ENCODE results near the gene MYL10.

DNA sequence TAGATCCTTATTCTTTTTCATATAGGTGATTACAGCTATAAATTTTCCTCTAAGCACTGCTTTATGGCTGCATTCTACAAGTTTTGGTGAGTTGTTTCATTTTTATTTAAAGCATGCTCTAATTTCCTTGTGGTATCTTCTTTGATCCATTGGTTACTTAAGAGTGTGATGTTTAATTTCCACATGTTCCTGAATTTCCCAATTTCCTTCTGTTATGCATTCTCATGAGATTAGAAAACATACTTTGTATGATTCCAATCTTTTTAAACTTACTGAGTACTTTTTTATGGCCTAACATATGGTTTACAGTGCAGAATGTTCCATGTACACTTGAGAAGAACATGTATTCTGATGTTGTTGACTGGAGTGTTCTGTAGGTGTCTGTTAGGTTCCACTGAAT, 53.4 kb downstream of the MYL10 start:
- TF ChIP-seq, protein P1, sequence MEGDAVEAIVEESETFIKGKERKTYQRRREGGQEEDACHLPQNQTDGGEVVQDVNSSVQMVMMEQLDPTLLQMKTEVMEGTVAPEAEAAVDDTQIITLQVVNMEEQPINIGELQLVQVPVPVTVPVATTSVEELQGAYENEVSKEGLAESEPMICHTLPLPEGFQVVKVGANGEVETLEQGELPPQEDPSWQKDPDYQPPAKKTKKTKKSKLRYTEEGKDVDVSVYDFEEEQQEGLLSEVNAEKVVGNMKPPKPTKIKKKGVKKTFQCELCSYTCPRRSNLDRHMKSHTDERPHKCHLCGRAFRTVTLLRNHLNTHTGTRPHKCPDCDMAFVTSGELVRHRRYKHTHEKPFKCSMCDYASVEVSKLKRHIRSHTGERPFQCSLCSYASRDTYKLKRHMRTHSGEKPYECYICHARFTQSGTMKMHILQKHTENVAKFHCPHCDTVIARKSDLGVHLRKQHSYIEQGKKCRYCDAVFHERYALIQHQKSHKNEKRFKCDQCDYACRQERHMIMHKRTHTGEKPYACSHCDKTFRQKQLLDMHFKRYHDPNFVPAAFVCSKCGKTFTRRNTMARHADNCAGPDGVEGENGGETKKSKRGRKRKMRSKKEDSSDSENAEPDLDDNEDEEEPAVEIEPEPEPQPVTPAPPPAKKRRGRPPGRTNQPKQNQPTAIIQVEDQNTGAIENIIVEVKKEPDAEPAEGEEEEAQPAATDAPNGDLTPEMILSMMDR (IDR thresholded peaks at IDR 0.05 in 4 of 5, conservative IDR thresholded peaks at IDR 0.05 in 1 of 5) = no peak
- TF ChIP-seq POLR2A (IDR thresholded peaks at IDR 0.05) = no peak
